ENCODE measurements around the gene GLRA1.
"Not testable (repeated sequence)": the region's sequence is repeated elsewhere in the genome, so short reads cannot be mapped to it uniquely, and the experiment has no call there.

GLRA1 gene

DNA sequence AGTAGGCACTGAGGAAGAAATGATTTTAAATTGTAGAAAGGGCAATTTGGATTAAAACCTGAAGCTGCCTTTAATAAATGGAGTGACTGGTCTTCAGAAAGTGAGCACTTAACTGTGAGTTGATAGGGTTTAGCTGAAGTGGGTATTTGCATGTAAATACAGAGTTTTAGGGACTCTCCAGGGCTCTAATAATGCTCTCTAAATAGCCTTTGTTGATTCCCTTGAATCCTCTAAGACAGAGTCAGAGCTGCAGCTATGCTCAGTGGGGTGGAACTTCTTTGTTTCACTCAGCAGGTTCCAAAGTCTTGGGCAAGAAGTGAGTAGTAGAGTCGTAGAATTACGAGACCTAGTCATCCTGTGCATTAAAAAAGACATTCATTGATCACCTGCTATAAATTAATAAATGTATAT is 21.4 kb downstream of the GLRA1 start:
- H3K27ac Mint-ChIP-seq, result no peak overlapping the region
- peaks cover 22% of the 10 kb centered on the region for H3K27me3 Mint-ChIP-seq
- no peaks in the 10 kb centered on the region for H3K36me3 Mint-ChIP-seq (ENCODE audit: low read depth)
- H3K9me3 Mint-ChIP-seq, result no peaks in the 10 kb centered on the region
- DNase-seq, result no peak
- H3K4me3 Mint-ChIP-seq, result no peak overlapping the region
- H3K4me1 Mint-ChIP-seq (ENCODE audit: low read depth), result no peaks in the 10 kb centered on the region

DNA sequence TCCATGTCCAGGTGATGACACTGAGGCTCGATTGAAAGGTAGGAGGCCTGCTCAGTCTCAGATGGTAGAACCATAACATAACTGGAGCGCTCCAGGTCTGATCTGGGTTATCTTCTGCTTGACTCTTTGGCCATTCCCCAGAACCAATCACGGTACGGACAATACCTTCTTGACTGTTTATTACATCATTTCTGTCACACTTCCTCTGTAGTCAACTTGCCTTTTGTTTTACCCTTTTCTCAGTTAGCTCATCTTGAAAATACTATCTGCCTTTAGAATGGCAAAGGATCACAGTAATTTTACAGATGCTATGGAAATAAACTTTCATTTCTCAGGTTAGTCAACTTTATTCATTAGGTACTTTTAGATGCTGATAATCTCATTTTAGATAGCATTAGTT is 22.4 kb downstream of the GLRA1 start:
- Mint-ChIP-seq H3K9me3 (no peaks in the 10 kb centered on the region), H3K36me3 (ENCODE audit: low read depth) (no peaks in the 10 kb centered on the region), H3K27me3 (peaks cover 22% of the 10 kb centered on the region), H3K27ac (no peak overlapping the region), H3K4me1 (ENCODE audit: low read depth) (no peaks in the 10 kb centered on the region), H3K4me3 (no peak overlapping the region)
- no peak for DNase-seq

DNA sequence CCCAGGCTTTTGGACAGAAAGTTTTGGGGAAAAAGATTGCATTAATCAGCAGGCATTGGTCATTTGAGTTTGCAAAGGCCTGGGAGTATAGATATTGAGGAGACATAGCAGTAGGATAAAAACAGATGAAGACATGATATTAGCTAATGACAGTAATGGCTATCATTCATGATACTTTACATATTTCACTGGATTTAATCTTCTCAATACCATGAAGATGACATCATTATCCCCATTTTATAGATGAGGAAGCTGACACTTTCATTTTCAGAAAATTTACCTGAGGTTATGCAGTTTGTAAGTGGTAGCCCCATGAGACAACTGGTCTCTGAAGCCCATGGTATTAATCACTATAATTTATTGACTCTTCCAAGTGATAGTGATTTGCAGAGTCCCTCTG is 23.0 kb downstream of the GLRA1 start:
- Mint-ChIP-seq H3K27me3 (peaks cover 22% of the 10 kb centered on the region), H3K4me1 (ENCODE audit: low read depth) (no peaks in the 10 kb centered on the region), H3K9me3 (no peaks in the 10 kb centered on the region), H3K27ac (no peak overlapping the region), H3K36me3 (ENCODE audit: low read depth) (no peaks in the 10 kb centered on the region), H3K4me3 (no peak overlapping the region)
- DNase-seq, result no peak

DNA sequence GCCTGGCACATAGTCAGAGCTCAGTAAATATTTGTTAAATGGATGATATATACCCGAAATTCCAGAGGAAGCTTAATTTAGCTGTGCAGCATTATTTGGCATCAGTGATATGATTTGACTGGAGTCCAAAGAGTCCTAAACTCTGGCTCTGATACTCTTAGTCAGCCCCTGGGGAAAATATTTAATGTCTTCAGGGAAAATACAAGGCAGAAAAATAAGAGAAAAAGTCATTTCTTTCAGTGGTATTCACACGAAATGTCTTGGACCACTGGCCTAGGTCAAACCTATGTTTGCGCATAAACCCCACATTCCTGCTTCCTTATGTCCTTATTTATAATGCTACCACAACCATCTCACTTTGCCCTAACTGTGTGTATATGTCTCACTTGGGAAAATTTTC is 23.8 kb downstream of the GLRA1 start:
- Mint-ChIP-seq H3K27ac (no peak overlapping the region), H3K9me3 (no peaks in the 10 kb centered on the region), H3K36me3 (ENCODE audit: low read depth) (no peaks in the 10 kb centered on the region), H3K27me3 (peaks cover 22% of the 10 kb centered on the region), H3K4me1 (ENCODE audit: low read depth) (no peaks in the 10 kb centered on the region), H3K4me3 (no peak overlapping the region)
- no peak for DNase-seq

DNA sequence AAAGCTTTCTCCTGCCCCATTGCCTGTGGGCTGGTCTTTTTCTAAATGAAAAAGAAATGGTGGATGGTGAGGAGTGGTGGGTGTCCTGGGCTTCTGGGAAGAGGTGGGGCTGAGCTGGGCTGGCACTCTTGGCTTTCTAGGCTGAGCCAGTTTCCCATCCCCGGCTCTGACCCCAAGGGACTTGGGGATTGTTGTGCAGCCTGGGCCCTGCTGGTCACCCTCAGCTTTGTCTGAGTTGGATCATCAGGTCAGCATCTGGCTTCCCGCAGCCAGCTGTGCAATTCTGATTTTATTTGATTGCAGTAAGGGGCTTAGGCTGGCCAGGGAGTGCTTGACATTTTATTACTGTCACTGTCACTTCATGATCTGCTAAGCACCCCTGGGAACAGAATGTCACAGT is 25.3 kb downstream of the GLRA1 start:
- Mint-ChIP-seq H3K4me3 (no peak overlapping the region), H3K9me3 (no peaks in the 10 kb centered on the region), H3K27ac (no peak overlapping the region), H3K4me1 (ENCODE audit: low read depth) (no peaks in the 10 kb centered on the region), H3K27me3 (peaks cover 19% of the 10 kb centered on the region), H3K36me3 (ENCODE audit: low read depth) (no peaks in the 10 kb centered on the region)
- no peak for DNase-seq

DNA sequence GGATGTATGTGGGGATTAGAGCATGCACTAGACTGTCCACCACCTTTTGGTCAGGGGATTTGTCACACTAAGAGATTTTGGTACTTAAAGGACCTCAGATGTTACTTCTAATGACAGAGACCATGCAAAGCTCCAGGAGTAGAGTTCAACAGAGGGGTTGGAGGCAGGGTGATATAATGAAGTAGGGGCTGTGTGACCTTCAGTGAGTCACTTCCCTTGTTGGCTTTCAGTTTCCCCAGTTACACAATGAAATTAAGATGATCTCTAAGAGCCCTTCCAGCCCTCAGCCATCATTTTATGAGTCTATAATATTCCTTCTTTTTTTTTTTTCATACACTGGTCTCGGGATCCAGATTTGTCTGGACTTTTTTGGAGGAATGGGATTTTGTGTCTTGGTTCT is 26.8 kb downstream of the GLRA1 start:
- H3K4me1 Mint-ChIP-seq (ENCODE audit: low read depth), result no peaks in the 10 kb centered on the region
- no peaks in the 10 kb centered on the region for H3K9me3 Mint-ChIP-seq
- no peak overlapping the region for H3K27ac Mint-ChIP-seq
- H3K27me3 Mint-ChIP-seq, result peaks cover 15% of the 10 kb centered on the region
- no peaks in the 10 kb centered on the region for H3K36me3 Mint-ChIP-seq (ENCODE audit: low read depth)
- DNase-seq, result no peak
- H3K4me3 Mint-ChIP-seq, result no peak overlapping the region

DNA sequence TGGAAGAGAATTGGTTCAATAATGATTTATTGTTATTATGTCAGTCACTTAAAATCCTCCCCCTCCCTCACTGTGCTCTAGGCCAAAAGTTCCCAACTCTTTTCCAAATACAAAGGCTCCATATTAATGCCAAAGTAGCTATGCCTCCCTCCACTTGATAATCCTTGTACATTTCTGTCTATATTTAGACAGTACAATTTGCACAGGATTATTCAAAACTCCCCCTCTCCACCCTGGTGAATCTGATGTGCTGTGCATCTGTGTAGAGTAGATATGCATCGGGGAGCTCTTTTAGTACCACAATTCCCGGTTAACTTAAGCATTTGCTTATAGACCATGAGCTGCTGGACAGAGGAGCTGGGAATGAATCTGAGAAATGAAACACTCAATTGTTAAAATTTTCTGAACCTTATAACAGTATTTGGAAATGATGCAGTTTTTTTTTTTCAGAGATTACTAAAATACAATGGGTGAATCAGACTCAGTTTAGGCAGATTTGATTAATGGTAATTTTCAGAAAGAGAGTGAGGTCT is 27.6 kb downstream of the GLRA1 start:
- no peak for DNase-seq
- H3K4me3 Mint-ChIP-seq, result no peak overlapping the region
- no peaks in the 10 kb centered on the region for H3K4me1 Mint-ChIP-seq (ENCODE audit: low read depth)
- no peak overlapping the region for H3K27ac Mint-ChIP-seq
- no peaks in the 10 kb centered on the region for H3K36me3 Mint-ChIP-seq (ENCODE audit: low read depth)
- no peaks in the 10 kb centered on the region for H3K9me3 Mint-ChIP-seq
- H3K27me3 Mint-ChIP-seq, result peaks cover 15% of the 10 kb centered on the region

DNA sequence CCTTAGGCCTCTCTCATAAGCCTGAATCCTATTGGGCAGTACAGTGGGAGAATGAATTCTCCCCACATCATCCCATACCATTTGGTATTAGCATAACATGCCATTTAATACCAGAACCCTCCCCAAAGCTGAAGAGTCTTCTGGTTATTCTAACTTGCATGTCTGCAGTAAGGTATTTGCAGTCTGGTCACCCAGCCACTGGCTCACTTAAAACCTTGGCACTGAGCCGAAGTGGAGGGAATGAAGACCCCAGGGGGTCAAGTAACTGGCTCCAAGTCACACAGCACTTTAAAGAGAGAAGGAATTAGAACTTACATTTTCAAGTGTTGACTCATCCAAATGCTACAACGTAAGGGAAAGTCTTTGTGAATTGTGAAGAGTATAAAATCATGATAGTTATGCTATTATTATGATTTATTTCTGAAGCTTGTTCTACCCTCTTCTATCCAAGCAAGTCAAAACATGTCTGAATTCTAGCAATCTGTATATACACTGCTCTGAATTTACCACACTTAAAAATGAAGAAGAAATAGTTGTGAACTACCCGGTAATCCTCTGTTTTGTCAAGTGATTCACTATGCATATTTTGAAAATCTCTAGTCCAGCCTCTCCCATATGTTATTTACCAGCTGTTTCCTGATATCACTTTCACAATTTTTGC is 28.5 kb downstream of the GLRA1 start:
- Mint-ChIP-seq H3K27ac (no peak overlapping the region), H3K4me1 (ENCODE audit: low read depth) (no peaks in the 10 kb centered on the region), H3K9me3 (no peaks in the 10 kb centered on the region), H3K27me3 (peaks cover 11% of the 10 kb centered on the region), H3K36me3 (ENCODE audit: low read depth) (no peaks in the 10 kb centered on the region), H3K4me3 (no peak overlapping the region)
- no peak for DNase-seq

DNA sequence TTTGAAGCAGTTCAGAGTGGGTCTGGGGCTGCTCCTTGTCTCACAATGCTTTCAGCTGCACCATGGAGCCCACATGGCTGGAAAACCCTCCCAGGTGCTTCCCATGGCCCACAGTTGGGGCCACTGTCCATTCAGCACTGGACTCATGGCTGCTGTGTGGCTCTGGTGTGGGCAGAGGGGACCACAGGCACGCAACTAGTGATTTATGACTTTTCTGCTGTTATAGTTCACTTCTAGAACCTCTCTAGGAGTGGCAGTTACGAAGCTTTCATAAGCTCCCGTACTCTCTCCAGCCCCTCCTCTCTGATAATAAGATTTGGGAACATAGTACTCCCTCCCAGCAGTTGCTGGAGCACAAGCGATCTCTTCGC is 29.0 kb downstream of the GLRA1 start:
- Mint-ChIP-seq H3K4me3 (no peak overlapping the region), H3K27me3 (peaks cover 9% of the 10 kb centered on the region), H3K27ac (no peak overlapping the region), H3K9me3 (no peaks in the 10 kb centered on the region), H3K4me1 (ENCODE audit: low read depth) (no peaks in the 10 kb centered on the region), H3K36me3 (ENCODE audit: low read depth) (no peaks in the 10 kb centered on the region)
- no peak for DNase-seq

DNA sequence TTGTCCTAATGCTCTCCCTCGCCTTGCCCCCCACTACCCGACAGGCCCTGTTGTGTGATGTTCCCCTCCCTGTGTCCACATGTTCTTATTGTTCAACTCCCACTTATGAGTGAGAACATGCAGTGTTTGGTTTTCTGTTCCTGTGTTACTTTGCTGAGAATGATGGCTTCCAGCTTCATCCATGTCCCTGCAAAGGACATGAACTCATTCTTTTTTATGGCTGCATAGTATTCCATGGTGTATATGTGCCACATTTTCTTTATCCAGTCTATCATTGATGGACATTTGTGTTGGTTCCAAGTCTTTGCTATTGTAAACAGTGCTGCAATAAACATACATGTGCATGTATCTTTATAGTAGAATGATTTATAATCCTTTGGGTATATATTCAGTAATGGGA is 31.2 kb downstream of the GLRA1 start:
- not testable (repeated sequence) for H3K9me3 Mint-ChIP-seq; H3K27me3 Mint-ChIP-seq; H3K27ac Mint-ChIP-seq; H3K36me3 Mint-ChIP-seq (ENCODE audit: low read depth); H3K4me1 Mint-ChIP-seq (ENCODE audit: low read depth); H3K4me3 Mint-ChIP-seq; DNase-seq

DNA sequence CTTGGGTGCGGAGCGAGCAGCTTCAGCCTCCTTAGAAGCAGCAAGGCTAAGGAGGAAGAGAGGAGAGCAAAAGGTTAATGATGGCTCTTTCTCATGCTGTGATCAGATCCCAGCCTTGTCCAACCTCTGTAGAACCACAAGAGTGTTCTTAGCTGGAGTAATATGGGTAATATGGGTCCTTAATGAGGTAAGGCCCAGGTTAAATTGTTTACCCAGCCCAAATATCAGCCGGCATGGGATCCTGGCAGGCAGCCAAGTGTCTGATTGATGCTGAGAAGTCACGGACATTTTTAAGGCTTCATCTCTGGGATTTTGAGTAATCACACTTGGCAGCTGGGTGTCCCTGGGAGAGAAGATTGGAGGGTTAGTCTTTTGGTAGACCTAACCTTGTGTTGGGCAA is 32.3 kb downstream of the GLRA1 start:
- no peaks in the 10 kb centered on the region for H3K36me3 Mint-ChIP-seq (ENCODE audit: low read depth)
- H3K27ac Mint-ChIP-seq, result no peak overlapping the region
- no peak overlapping the region for H3K4me3 Mint-ChIP-seq
- H3K4me1 Mint-ChIP-seq (ENCODE audit: low read depth), result no peaks in the 10 kb centered on the region
- no peaks in the 10 kb centered on the region for H3K9me3 Mint-ChIP-seq
- no peaks in the 10 kb centered on the region for H3K27me3 Mint-ChIP-seq
- DNase-seq, result no peak

DNA sequence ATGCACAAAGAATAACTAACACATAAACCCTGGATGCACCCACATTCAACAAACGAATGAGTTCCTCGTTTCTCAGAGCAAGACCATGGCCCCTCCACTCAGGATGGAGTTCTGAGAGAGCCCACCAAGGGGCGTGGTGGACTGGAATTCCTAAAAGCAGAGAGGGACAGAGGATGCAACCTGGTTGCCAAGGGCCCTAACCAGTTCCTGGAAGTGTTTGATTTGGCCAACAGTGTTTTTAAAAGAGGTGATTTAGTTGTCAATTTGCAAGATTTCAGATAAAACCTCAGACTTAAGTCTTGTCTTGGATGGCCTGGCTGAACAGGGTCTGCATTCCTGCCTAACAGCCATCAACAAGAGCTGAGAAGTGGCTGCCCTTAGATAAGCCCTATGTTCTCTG is 34.4 kb downstream of the GLRA1 start:
- Mint-ChIP-seq H3K27ac (no peak overlapping the region), H3K27me3 (no peaks in the 10 kb centered on the region), H3K9me3 (no peaks in the 10 kb centered on the region), H3K36me3 (ENCODE audit: low read depth) (no peaks in the 10 kb centered on the region), H3K4me3 (no peak overlapping the region), H3K4me1 (ENCODE audit: low read depth) (no peaks in the 10 kb centered on the region)
- no peak for DNase-seq

DNA sequence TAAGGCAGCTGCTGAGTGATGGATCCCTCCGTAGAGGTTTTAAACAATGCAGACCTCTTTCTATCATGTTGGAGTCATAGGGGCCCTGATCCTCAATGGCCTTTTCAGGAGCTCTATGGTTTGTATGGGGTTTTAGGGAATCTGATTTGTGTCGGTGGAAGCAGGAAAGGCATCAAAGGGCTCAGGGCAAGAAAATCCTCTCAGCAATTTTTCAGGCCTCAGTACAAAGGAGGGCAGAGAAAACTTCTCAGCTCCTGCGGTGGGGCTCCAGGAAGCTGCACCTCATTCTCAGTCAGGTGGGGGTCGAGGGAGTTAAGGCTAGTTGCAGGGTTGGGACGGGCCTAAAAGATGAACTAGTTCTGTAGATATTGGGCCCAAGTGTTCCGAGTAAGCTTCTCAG is 35.0 kb downstream of the GLRA1 start:
- H3K9me3 Mint-ChIP-seq, result no peaks in the 10 kb centered on the region
- no peak overlapping the region for H3K4me3 Mint-ChIP-seq
- H3K27ac Mint-ChIP-seq, result no peak overlapping the region
- H3K36me3 Mint-ChIP-seq (ENCODE audit: low read depth), result no peaks in the 10 kb centered on the region
- DNase-seq, result no peak
- no peaks in the 10 kb centered on the region for H3K27me3 Mint-ChIP-seq
- H3K4me1 Mint-ChIP-seq (ENCODE audit: low read depth), result no peaks in the 10 kb centered on the region

DNA sequence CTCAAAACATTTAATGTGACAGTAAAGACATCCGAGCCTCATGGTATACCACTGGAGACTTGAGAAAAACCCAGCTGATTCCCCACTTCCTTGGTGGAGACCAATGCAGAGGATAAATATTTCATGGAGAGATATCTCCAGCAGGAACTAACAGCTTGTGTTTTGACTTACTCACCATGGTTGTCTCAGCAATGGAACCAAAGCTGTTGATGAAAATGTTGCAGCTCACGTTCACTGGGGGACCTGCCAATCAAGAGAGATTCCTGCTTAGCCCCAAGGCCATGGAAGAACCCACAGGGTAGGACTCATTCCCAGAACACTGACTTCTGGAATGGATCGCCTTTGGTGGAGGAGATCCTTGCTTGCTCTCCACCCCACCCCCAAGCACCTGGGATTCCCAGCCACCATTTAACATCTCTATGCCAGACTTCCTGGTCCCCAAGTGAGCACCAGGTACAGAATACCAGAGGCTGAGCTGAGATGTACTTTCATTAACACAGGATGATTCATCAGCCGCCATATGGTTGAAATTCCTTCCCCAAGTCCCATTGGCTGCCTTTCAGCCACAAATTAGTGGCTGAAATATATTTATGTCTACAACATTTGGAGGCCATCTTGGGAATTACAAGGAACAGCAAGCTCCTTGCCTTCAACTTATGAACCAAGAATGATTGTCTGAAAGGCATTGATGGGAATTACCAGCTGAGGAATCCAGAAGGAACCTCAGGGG is 37.9 kb downstream of the GLRA1 start:
- H3K4me3 Mint-ChIP-seq, result no peak overlapping the region
- no peak overlapping the region for H3K27ac Mint-ChIP-seq
- no peaks in the 10 kb centered on the region for H3K27me3 Mint-ChIP-seq
- no peaks in the 10 kb centered on the region for H3K9me3 Mint-ChIP-seq
- no peaks in the 10 kb centered on the region for H3K36me3 Mint-ChIP-seq (ENCODE audit: low read depth)
- DNase-seq, result no peak
- no peaks in the 10 kb centered on the region for H3K4me1 Mint-ChIP-seq (ENCODE audit: low read depth)

DNA sequence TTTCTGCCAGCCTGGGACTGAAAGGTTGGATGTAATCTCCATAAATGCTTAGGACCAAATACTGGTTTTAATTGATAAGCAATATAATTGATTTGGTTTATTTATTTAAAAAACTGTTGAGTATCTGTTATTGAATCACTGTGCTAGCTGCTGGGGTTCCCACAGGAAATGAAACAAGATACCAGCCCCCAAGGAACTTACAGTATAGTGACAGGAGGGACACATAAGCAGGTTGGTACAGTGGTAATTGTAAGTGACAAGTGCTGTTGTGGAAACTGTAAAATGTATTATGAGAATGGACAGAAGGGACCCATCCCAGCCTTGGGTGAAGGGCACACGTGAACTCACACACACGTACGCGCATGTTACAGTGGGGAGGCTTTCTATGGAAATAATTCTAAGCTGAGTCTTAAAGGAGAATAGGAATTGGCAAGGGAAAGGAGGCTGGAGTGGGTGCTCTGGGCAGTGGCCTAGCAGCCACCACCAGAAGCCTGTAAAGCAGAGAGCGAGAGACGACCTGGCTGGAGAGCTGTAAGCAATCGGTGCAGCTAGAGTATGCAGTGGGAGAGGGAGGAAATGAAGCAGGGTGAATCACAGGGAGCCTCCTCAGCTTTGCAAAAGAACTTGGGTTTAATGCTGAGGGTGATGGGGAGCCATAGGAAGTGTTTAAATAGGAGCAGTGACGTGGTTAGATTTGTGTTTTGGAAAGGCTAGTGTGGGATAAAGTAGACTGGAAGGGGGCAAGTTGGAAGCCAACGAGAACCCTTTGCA is 39.3 kb downstream of the GLRA1 start:
- H3K27ac Mint-ChIP-seq, result no peak overlapping the region
- no peak for DNase-seq
- no peaks in the 10 kb centered on the region for H3K4me1 Mint-ChIP-seq (ENCODE audit: low read depth)
- H3K4me3 Mint-ChIP-seq, result no peak overlapping the region
- H3K9me3 Mint-ChIP-seq, result no peaks in the 10 kb centered on the region
- no peaks in the 10 kb centered on the region for H3K36me3 Mint-ChIP-seq (ENCODE audit: low read depth)
- no peaks in the 10 kb centered on the region for H3K27me3 Mint-ChIP-seq
